Activated CD8-positive, alpha-beta T cell treated with anti-CD3 and anti-CD28 coated beads, Interleukin-2, amount 10 ng/mL, durations not matched to agents 7 days and 5 days (primary cell): ENCODE measurements around the gene INMT. TPM values are rescaled to one million over a fixed set of nuclear protein-coding genes. Genes with fewer than 3 reads are reported as not detected.

Experiments used
- ATAC-seq: fragments of 150-1000 bp; cut with Tn5 transposase; one replicate; pipeline ENCODE4 v1.10.0; 2021; ENCODE audit warnings: moderate library complexity
- CTCF ChIA-PET: fragments of 350-600 bp; sonication (Branson Sonifier 250); formaldehyde crosslinking; loops from one replicate; lab custom pipeline; 2021; ENCODE audit warnings: antibody characterized with exemption; lab: Charles Lee
- POLR2A ChIA-PET: fragments of 350-600 bp; sonication (Branson Sonifier 250); formaldehyde crosslinking; loops from one replicate; lab custom pipeline; 2021; ENCODE audit warnings: antibody characterized with exemption; lab: Charles Lee
- DNase-seq: peaks from one replicate; pipeline ENCODE4 v3.0.0-alpha.2; 2020
- H3K27ac Mint-ChIP-seq: one replicate; pipeline ENCODE4 v1.8.0; 2021; ENCODE audit warnings: mild to moderate bottlenecking, mixed read lengths
- H3K27me3 Mint-ChIP-seq: one replicate; pipeline ENCODE4 v1.8.0; 2021; ENCODE audit warnings: low read depth, mixed read lengths
- H3K36me3 Mint-ChIP-seq: one replicate; pipeline ENCODE4 v1.8.0; 2021; ENCODE audit warnings: low read depth, mixed read lengths
- H3K4me1 Mint-ChIP-seq: one replicate; pipeline ENCODE4 v1.8.0; 2021; ENCODE audit warnings: low read depth, mixed read lengths
- H3K4me3 Mint-ChIP-seq: one replicate; pipeline ENCODE4 v1.8.0; 2021; ENCODE audit warnings: mild to moderate bottlenecking, mixed read lengths
- H3K9me3 Mint-ChIP-seq: one replicate; pipeline ENCODE4 v1.8.0; 2022; ENCODE audit warnings: mixed read lengths; ENCODE audit not compliant: insufficient read depth
- total RNA-seq, 2 experiments: library from RNA; stranded (reverse); gene quantifications; one replicate each; pipeline ENCODE4 v1.2.3, GENCODE V29; 2021

Gene INMT
- total RNA-seq, 2 experiments from 2014 or later: not detected

DNA sequence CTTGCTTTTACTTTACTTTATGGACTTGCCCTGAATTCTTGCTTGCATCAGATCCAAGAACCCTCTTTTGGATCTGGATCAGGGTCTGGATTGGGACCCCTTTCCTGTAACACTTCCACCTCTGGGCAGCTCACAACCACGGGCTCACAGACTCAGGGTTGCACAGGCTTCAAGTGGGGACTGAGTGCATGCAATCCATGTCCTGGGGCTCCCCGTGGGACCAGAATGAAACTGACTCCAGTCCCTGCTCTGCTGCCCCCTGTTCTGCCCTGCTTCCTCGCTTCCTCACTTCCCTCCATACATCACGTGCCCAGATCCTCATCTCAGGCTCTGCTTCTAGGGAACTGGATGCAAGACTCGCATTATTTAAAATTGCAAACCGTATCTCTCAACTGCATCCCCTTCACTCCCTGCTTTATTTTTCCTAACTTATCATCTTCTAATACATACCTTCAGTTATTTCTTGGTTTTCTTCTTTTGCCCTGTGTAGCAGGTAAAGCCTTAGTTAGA lies 23.3 kb upstream of the INMT start:
- Mint-ChIP-seq H3K4me1 (peaks cover 65% of the 10 kb centered on the region), H3K27ac (peak overlapping the region; percentile 99)
- CTCF ChIA-PET: interaction anchor here (8.8 kb wide), 1 partner anchor 10 kb away, joined by 118 read pairs; no protein-coding TSS in a partner anchor

GRCh38 chr7:30729642-30730041 lies 22.3 kb upstream of the INMT start:
- DNase-seq: no peak
- Mint-ChIP-seq H3K36me3 (peaks cover 5% of the 10 kb centered on the region), H3K4me3 (no peak overlapping the region), H3K27ac (no peak overlapping the region), H3K4me1 (peaks cover 65% of the 10 kb centered on the region), H3K9me3 (no peaks in the 10 kb centered on the region), H3K27me3 (no peaks in the 10 kb centered on the region)
- CTCF ChIA-PET: interaction anchor here (8.8 kb wide), 1 partner anchor 9 kb away, joined by 118 read pairs; no protein-coding TSS in a partner anchor
- ATAC-seq: no peak
- POLR2A ChIA-PET: interaction anchor here (0.8 kb wide), 1 partner anchor 27 kb away, joined by 3 read pairs; no protein-coding TSS in a partner anchor

More for the DNA sequence above, 23.3 kb upstream of the INMT start:
- DNase-seq (no peak), ATAC-seq (no peak)
- H3K27me3 Mint-ChIP-seq: no peaks in the 10 kb centered on the region
- POLR2A ChIA-PET: interaction anchor here (2.1 kb wide), 1 partner anchor 11 kb away, joined by 12 read pairs; no protein-coding TSS in a partner anchor
- H3K36me3 Mint-ChIP-seq: peaks cover 5% of the 10 kb centered on the region
- no peak overlapping the region for H3K4me3 Mint-ChIP-seq
- H3K9me3 Mint-ChIP-seq: no peaks in the 10 kb centered on the region

- H3K4me1 Mint-ChIP-seq: peaks cover 63% of the 10 kb centered on the region
- no peak overlapping the region for H3K4me3 Mint-ChIP-seq
- H3K9me3 Mint-ChIP-seq: no peaks in the 10 kb centered on the region
- ATAC-seq: no peak
- DNase-seq: no peak
- H3K36me3 Mint-ChIP-seq: peaks cover 5% of the 10 kb centered on the region
- H3K27me3 Mint-ChIP-seq: no peaks in the 10 kb centered on the region
- no peak overlapping the region for H3K27ac Mint-ChIP-seq
- POLR2A ChIA-PET: interaction anchor here (0.8 kb wide), 2 partner anchors 10 to 27 kb away, joined by 3 read pairs; no protein-coding TSS in a partner anchor
- CTCF ChIA-PET: interaction anchor here (0.9 to 8.8 kb wide), 2 partner anchors 9 to 48 kb away, joined by 3 to 118 read pairs; partner anchors contain the start of gene CRHR2
Observed at GRCh38 chr7:30730097-30730496, 21.8 kb upstream of the INMT start.

DNA sequence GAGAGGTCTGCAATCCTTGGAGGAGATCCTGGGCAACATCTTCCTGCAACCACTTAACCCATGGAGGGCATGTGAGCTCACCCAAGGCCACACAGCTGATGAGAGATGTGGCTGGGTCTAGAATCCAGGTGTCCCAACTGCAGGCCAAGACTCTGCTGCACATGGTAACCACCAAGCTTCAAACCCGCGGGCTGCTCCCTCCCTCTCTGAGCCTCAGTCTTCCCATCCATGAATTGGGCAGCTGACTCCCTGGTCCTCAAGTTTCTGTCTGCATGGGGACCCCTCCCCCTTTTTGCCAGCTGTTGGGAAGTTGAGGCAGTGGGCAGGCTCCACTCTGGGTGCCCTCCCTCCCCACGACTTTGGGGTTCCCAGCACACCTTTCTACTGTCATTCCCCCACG lies 20.9 kb upstream of the INMT start:
- Mint-ChIP-seq H3K4me3 (no peak overlapping the region), H3K27ac (no peak overlapping the region), H3K36me3 (peaks cover 3% of the 10 kb centered on the region), H3K4me1 (peaks cover 54% of the 10 kb centered on the region), H3K9me3 (no peaks in the 10 kb centered on the region), H3K27me3 (no peaks in the 10 kb centered on the region)
- POLR2A ChIA-PET: no interaction called here
- no peak for ATAC-seq
- CTCF ChIA-PET: interaction anchor here (0.9 to 8.8 kb wide), 2 partner anchors 8 to 49 kb away, joined by 3 to 118 read pairs; partner anchors contain the start of gene CRHR2
- DNase-seq: no peak

- DNase-seq (no peak), ATAC-seq (no peak)
- H3K4me1 Mint-ChIP-seq: peaks cover 49% of the 10 kb centered on the region
- POLR2A ChIA-PET: no interaction called here
- no peaks in the 10 kb centered on the region for H3K36me3 Mint-ChIP-seq
- H3K27me3 Mint-ChIP-seq: no peaks in the 10 kb centered on the region
- no peak overlapping the region for H3K4me3 Mint-ChIP-seq
- H3K9me3 Mint-ChIP-seq: no peaks in the 10 kb centered on the region
- no peak overlapping the region for H3K27ac Mint-ChIP-seq
- CTCF ChIA-PET: interaction anchor here (8.8 kb wide), 1 partner anchor 7 kb away, joined by 118 read pairs; no protein-coding TSS in a partner anchor
Observed at GRCh38 chr7:30731581-30731980, 20.4 kb upstream of the INMT start.

DNA sequence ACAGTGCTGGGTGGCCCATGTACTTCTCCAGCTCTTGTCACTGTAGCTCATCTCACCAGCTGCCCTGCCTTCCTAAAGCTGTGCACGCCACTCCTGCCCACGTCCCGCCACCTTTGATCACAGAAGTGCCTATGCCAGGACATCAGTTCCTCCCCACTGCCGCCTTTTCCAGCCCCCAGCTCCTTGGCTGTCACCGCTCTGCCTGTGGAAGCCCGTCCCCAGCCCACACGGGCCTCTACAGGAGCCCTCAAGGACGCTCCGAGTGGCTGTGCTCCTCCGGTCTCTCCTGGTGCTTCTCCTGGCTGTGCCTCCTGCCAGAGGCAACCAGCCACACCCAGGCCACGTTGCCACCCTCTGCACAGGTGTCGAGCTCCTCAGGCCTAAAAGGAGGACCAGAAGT lies 19.3 kb upstream of the INMT start:
- peaks cover 44% of the 10 kb centered on the region for H3K4me1 Mint-ChIP-seq
- DNase-seq (no peak), ATAC-seq (no peak)
- POLR2A ChIA-PET: no interaction called here
- H3K4me3 Mint-ChIP-seq: no peak overlapping the region
- H3K27me3 Mint-ChIP-seq: no peaks in the 10 kb centered on the region
- no peaks in the 10 kb centered on the region for H3K9me3 Mint-ChIP-seq
- peak overlapping the region; percentile 29 for H3K27ac Mint-ChIP-seq
- CTCF ChIA-PET: interaction anchor here (8.8 kb wide), 1 partner anchor 6 kb away, joined by 118 read pairs; no protein-coding TSS in a partner anchor
- H3K36me3 Mint-ChIP-seq: peaks cover 3% of the 10 kb centered on the region

DNA sequence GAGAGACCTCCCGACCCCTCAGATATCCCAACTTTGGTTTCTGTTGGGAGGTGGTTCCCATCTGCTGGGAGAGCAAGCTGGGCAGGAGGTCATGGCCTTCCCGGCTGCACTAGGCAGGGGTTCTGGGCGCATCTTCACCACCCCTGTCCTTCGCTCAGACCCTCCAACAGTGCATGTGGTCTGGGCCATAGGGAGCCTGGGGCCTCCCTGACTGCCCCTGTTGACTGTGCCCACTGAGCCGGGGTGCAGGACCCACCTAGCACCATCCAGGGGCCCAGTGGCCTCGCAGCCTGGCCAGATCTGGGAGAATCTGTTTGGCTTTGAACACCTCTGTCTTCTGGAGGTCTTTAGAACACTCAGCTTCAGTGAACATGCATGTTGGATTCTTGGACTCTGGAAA lies 18.7 kb upstream of the INMT start:
- Mint-ChIP-seq H3K27ac (no peak overlapping the region), H3K9me3 (no peaks in the 10 kb centered on the region), H3K4me1 (peaks cover 44% of the 10 kb centered on the region), H3K36me3 (peaks cover 3% of the 10 kb centered on the region), H3K4me3 (no peak overlapping the region), H3K27me3 (no peaks in the 10 kb centered on the region)
- no peak for ATAC-seq
- ChIA-PET POLR2A (no interaction called here), CTCF (no interaction called here)
- no peak for DNase-seq

DNA sequence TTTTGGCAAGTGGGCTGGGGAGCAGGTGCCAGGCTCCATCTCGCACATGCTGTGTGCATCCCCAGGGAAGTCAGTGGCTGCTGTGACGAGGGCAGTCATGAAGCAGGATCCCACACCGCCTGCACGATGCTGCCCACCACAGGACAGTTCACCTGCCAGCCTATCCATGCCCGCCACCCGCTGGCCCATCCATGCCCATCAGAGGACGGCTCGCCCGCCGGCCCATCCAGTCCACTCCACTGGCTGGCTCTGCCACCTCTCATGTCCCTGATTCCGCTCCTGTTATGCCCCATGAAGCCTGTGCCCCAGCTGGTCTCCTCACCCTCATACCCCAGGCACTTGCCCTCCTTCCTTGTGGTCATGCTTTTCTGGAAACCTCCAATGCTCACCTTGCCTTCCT lies 18.2 kb upstream of the INMT start:
- Mint-ChIP-seq H3K27me3 (no peaks in the 10 kb centered on the region), H3K9me3 (no peaks in the 10 kb centered on the region), H3K4me1 (peaks cover 44% of the 10 kb centered on the region), H3K27ac (no peak overlapping the region), H3K36me3 (peaks cover 3% of the 10 kb centered on the region), H3K4me3 (no peak overlapping the region)
- DNase-seq: no peak
- ATAC-seq: no peak
- POLR2A ChIA-PET: no interaction called here
- CTCF ChIA-PET: no interaction called here

- CTCF ChIA-PET: interaction anchor here (0.9 kb wide), 1 partner anchor 52 kb away, joined by 4 read pairs; the partner anchor contains the start of gene CRHR2
- POLR2A ChIA-PET: no interaction called here
- H3K9me3 Mint-ChIP-seq: no peaks in the 10 kb centered on the region
- no peaks in the 10 kb centered on the region for H3K27me3 Mint-ChIP-seq
- H3K4me1 Mint-ChIP-seq: peaks cover 41% of the 10 kb centered on the region
- H3K27ac Mint-ChIP-seq: no peak overlapping the region
- H3K4me3 Mint-ChIP-seq: no peak overlapping the region
- peaks cover 3% of the 10 kb centered on the region for H3K36me3 Mint-ChIP-seq
- ATAC-seq: no peak
- DNase-seq: no peak
Observed at GRCh38 chr7:30734497-30734896, 17.4 kb upstream of the INMT start.

DNA sequence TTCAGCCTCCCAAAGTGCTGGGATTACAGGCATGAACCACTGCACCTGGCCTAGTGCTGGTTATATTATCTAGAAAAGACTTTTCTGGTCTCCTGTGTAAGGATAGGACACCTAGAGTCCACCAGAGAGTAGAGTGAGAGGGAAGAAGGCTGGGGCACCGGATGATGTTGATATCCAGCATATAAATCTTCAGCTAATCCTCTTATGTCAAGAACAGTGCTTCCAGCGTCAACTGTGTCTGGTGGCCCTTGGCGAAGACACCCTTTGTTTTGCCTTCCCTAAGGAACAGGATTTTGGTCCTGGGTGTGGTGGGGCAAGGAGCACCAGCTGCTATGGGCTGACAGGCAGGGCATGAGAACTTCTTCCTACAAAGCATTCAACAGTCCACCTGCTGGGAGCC lies 16.3 kb upstream of the INMT start:
- ATAC-seq (no peak), DNase-seq (no peak)
- POLR2A ChIA-PET: no interaction called here
- H3K36me3 Mint-ChIP-seq: peaks cover 3% of the 10 kb centered on the region
- no peaks in the 10 kb centered on the region for H3K27me3 Mint-ChIP-seq
- H3K27ac Mint-ChIP-seq: no peak overlapping the region
- peaks cover 31% of the 10 kb centered on the region for H3K4me1 Mint-ChIP-seq
- H3K9me3 Mint-ChIP-seq: no peaks in the 10 kb centered on the region
- H3K4me3 Mint-ChIP-seq: no peak overlapping the region
- CTCF ChIA-PET: interaction anchor here (1.2 to 1.4 kb wide), 2 partner anchors 9 to 34 kb away, joined by 3 to 4 read pairs; no protein-coding TSS in a partner anchor

GRCh38 chr7:30736291-30736690 lies 15.6 kb upstream of the INMT start:
- ChIA-PET POLR2A (no interaction called here), CTCF (interaction anchor here (1.2 to 1.4 kb wide), 2 partner anchors 9 to 34 kb away, joined by 3 to 4 read pairs; no protein-coding TSS in a partner anchor)
- Mint-ChIP-seq H3K36me3 (peaks cover 3% of the 10 kb centered on the region), H3K4me3 (no peak overlapping the region), H3K27ac (no peak overlapping the region), H3K4me1 (peaks cover 28% of the 10 kb centered on the region), H3K9me3 (no peaks in the 10 kb centered on the region), H3K27me3 (no peaks in the 10 kb centered on the region)
- ATAC-seq: no peak
- no peak for DNase-seq
